Myocyte (in vitro differentiated cells): Measurements from ENCODE around the gene SLC22A8. TPM values are rescaled to one million over a fixed set of nuclear protein-coding genes. Genes with fewer than 3 reads are reported as not detected.

Source experiments
- total RNA-seq: library from RNA; depleted of rRNA; stranded (reverse); fragments of >200 nt; gene quantifications from 2 replicates; pipeline ENCODE4 v1.2.3, GENCODE V29; 2014

Gene SLC22A8
- total RNA-seq, 1 donor from 2014 or later = not detected

Other genes with a start within 250 kb of the SLC22A8 start
- gene TAF6L, start 244.4 kb downstream of the SLC22A8 start, total RNA-seq = 22.1 and 24.9 TPM in 2 replicates
- 30.9 and 52.2 TPM in 2 replicates for gene TMEM179B, start 228.4 kb downstream of the SLC22A8 start, total RNA-seq
- 23.9 and 33.4 TPM in 2 replicates for gene TMEM223, start 223.8 kb downstream of the SLC22A8 start, total RNA-seq
- gene NXF1, start 210.4 kb downstream of the SLC22A8 start, total RNA-seq = 44.0 and 48.5 TPM in 2 replicates
- gene STX5, start 183.8 kb downstream of the SLC22A8 start, total RNA-seq = 25.1 and 27.4 TPM in 2 replicates
- not detected in 2 replicates for gene TEX54, start 183.0 kb downstream of the SLC22A8 start, total RNA-seq
- 37.9 and 48.1 TPM in 2 replicates for gene WDR74, start 176.3 kb downstream of the SLC22A8 start, total RNA-seq
- gene SLC3A2, start 134.9 kb downstream of the SLC22A8 start, total RNA-seq = 141 and 195 TPM in 2 replicates
- not detected in 2 replicates for gene CHRM1, start 94.5 kb downstream of the SLC22A8 start, total RNA-seq
- not detected in 2 replicates for gene SLC22A6, start 30.9 kb downstream of the SLC22A8 start, total RNA-seq
- gene SLC22A24, start 128.4 kb upstream of the SLC22A8 start, total RNA-seq = not detected in 2 replicates
- not detected in 2 replicates for gene SLC22A25, start 227.8 kb upstream of the SLC22A8 start, total RNA-seq